HEK293T (cell line): ENCODE results near the gene MLLT3.

Experiments
- ARNT ChIP-seq: fragments of 450-650 bp; IDR thresholded peaks from 2 replicates; pipeline ENCODE4 v1.6.1; 2017; ENCODE audit warnings: mild to moderate bottlenecking
- FOXA1 ChIP-seq: fragments of 450-650 bp; IDR thresholded peaks from 2 replicates; pipeline ENCODE4 v1.6.1; 2016; ENCODE audit warnings: mild to moderate bottlenecking
- FOXK2 ChIP-seq: fragments of 450-650 bp; IDR thresholded peaks from 2 replicates; pipeline ENCODE4 v1.6.1; 2016; ENCODE audit warnings: mild to moderate bottlenecking
- NFRKB ChIP-seq: fragments of 450-650 bp; IDR thresholded peaks from 2 replicates; pipeline ENCODE4 v1.6.1; 2016; ENCODE audit warnings: mild to moderate bottlenecking, moderate library complexity
- SP1 ChIP-seq: fragments of 450-650 bp; IDR thresholded peaks from 2 replicates; pipeline ENCODE4 v1.6.1; 2017
- SUZ12 ChIP-seq: fragments of 450-650 bp; IDR thresholded peaks from 2 replicates; pipeline ENCODE4 v1.6.1; 2016; ENCODE audit warnings: mild to moderate bottlenecking
- ZNF384 ChIP-seq: fragments of 450-650 bp; IDR thresholded peaks from 2 replicates; pipeline ENCODE4 v1.6.1; 2016

DNA sequence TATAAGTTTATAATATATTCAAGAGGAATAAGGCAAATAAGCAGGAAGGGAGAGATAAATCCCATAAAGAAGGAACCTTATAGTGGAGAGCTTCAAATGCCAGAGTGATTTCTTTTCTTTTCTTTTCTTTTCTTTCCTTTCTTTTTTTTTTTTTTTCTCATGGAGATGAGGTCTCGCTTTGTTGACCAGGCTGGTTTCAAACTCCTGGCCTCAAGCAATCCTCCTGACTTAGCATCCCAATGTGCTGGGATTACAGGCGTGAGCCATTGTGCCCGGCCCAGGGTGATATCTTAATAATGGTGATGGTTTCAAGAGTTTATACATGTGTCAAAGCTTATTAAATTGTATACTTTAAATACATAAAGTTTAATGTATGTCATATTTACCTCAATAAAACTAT is 42.2 kb upstream of the MLLT3 start:
- TF ChIP-seq NFRKB (no peak), ARNT (no peak), SUZ12 (no peak), FOXA1 (no peak), FOXK2 (no peak), ZNF384 (no peak), SP1 (no peak)
